LHCN-M2 (cell line): ENCODE measurements around the gene AQP9. TPM values are rescaled to one million over a fixed set of nuclear protein-coding genes. Genes with fewer than 3 reads are reported as not detected.
"Not testable (repeated sequence)": the region's sequence is repeated elsewhere in the genome, so short reads cannot be mapped to it uniquely, and the experiment has no call there.

Source experiments
- DNase-seq: peaks from one replicate; pipeline ENCODE4 v3.0.0-alpha.2; 2012; ENCODE audit warnings: low read depth
- polyA plus RNA-seq: library from polyadenylated mRNA; unstranded; fragments of >200 nt; gene quantifications from one replicate; pipeline ENCODE4 v1.2.1, GENCODE V29; 2012; ENCODE audit warnings: missing spikeins
- total RNA-seq: library from RNA; depleted of rRNA; stranded (reverse); fragments of >200 nt; gene quantifications from 2 replicates; pipeline ENCODE4 v1.2.3, GENCODE V29; 2014; rRNA removed

AQP9 gene
- total RNA-seq: not detected in 2 replicates
- not detected for polyA plus RNA-seq

- no peak for DNase-seq
These were observed at the start of gene AQP9 for GRCh38 chr15:58138106-58138505. Gene AQP9 (plus strand): TSS chr15:58138381. CDS start chr15:58138566, 185 bp downstream.

GRCh38 chr15:58095415-58095814, 42.8 kb upstream of the AQP9 start:
- no peak for DNase-seq

GRCh38 chr15:58096529-58097084, 41.6 kb upstream of the AQP9 start:
- no peak for DNase-seq

GRCh38 chr15:58103482-58103881, 34.7 kb upstream of the AQP9 start:
- no peak for DNase-seq

GRCh38 chr15:58108117-58108516, 30.1 kb upstream of the AQP9 start:
- no peak for DNase-seq

- no peak for DNase-seq
These were observed 28.8 kb upstream of the AQP9 start for GRCh38 chr15:58109419-58109818.

GRCh38 chr15:58110999-58111717, 27.0 kb upstream of the AQP9 start:
- no peak for DNase-seq

- no peak for DNase-seq
These were observed 26.5 kb upstream of the AQP9 start for GRCh38 chr15:58111718-58112104.

- DNase-seq: not testable (repeated sequence)
These were observed 24.8 kb upstream of the AQP9 start for GRCh38 chr15:58113358-58113757.

- no peak for DNase-seq
These were observed 23.8 kb upstream of the AQP9 start for GRCh38 chr15:58114388-58114787.

- DNase-seq: peak; percentile 5
These were observed 23.4 kb upstream of the AQP9 start for GRCh38 chr15:58114812-58115211.

- peak; percentile 8 for DNase-seq
These were observed 22.5 kb upstream of the AQP9 start for GRCh38 chr15:58115692-58116091.

GRCh38 chr15:58117619-58118018, 20.6 kb upstream of the AQP9 start:
- no peak for DNase-seq

- DNase-seq: no peak
These were observed 19.9 kb upstream of the AQP9 start for GRCh38 chr15:58118272-58118671.

- DNase-seq: no peak
These were observed 19.2 kb upstream of the AQP9 start for GRCh38 chr15:58119016-58119415.

- no peak for DNase-seq
These were observed 13.6 kb upstream of the AQP9 start for GRCh38 chr15:58124585-58124984.

GRCh38 chr15:58125333-58125732, 12.8 kb upstream of the AQP9 start:
- DNase-seq: no peak

GRCh38 chr15:58134886-58135285, 3.3 kb upstream of the AQP9 start:
- no peak for DNase-seq

GRCh38 chr15:58135511-58136174, 2.5 kb upstream of the AQP9 start:
- DNase-seq: no peak

- no peak for DNase-seq
These were observed 1.4 kb upstream of the AQP9 start for GRCh38 chr15:58136731-58137130.

GRCh38 chr15:58137686-58138085, 495 bp upstream of the AQP9 start:
- no peak for DNase-seq

GRCh38 chr15:58139276-58139988, 1.3 kb downstream of the AQP9 start:
- no peak for DNase-seq
